ENCODE measurements around the gene PKIG. TPM values are rescaled to one million over a fixed set of nuclear protein-coding genes. Genes with fewer than 3 reads are reported as not detected.

PKIG gene
- total RNA-seq, 1 experiment from 2014 or later: 41.9 TPM

- Histone ChIP-seq H3K4me2 (no peak overlapping the region), H3K9me2 (ENCODE audit: insufficient read depth) (no peaks in the 10 kb centered on the region), H2AFZ (no peak overlapping the region), H3K79me2 (ENCODE audit: low read depth) (no peaks in the 10 kb centered on the region), H3K27ac (no peak overlapping the region), H3K4me1 (replicated peaks; ENCODE audit: insufficient read depth) (peaks cover 15% of the 10 kb centered on the region), H4K20me1 (ENCODE audit: insufficient read depth) (no peaks in the 10 kb centered on the region), H3K9me3 (ENCODE audit: insufficient read depth, low read depth) (no peaks in the 10 kb centered on the region), H3F3A (ENCODE audit: insufficient read depth, low read depth) (peaks cover 28% of the 10 kb centered on the region), H3K4me3 (no peak overlapping the region), H3K36me3 (ENCODE audit: low read depth) (no peaks in the 10 kb centered on the region), H3K27me3 (ENCODE audit: insufficient read depth, low read depth) (no peaks in the 10 kb centered on the region)
- ChIA-PET CTCF (no interaction called here), POLR2A (ENCODE audit: unreplicated experiment) (no interaction called here)
- no TSS peak for BruUV-seq (replicated peaks)
- intact Hi-C loops (cut with micrococcal nuclease; ENCODE audit: unreplicated experiment): no loop called here
- no peak for TF ChIP-seq CTCF (conservative IDR thresholded peaks at IDR 0.05)
- TF ChIP-seq EZH2 (IDR thresholded peaks at IDR 0.05; ENCODE audit: low read depth): no peak
- DNase-seq: no peak
These were observed 46.2 kb upstream of the PKIG start for GRCh38 chr20:44536175-44536574.

GRCh38 chr20:44537993-44538392, 44.4 kb upstream of the PKIG start:
- Histone ChIP-seq H2AFZ (no peak overlapping the region), H3K79me2 (ENCODE audit: low read depth) (no peaks in the 10 kb centered on the region), H3K4me2 (no peak overlapping the region), H3K27me3 (ENCODE audit: insufficient read depth, low read depth) (no peaks in the 10 kb centered on the region), H3K27ac (no peak overlapping the region), H3K9me3 (ENCODE audit: insufficient read depth, low read depth) (no peaks in the 10 kb centered on the region), H4K20me1 (ENCODE audit: insufficient read depth) (no peaks in the 10 kb centered on the region), H3K4me3 (no peak overlapping the region), H3F3A (ENCODE audit: insufficient read depth, low read depth) (peaks cover 17% of the 10 kb centered on the region), H3K4me1 (replicated peaks; ENCODE audit: insufficient read depth) (peaks cover 4% of the 10 kb centered on the region), H3K36me3 (ENCODE audit: low read depth) (no peaks in the 10 kb centered on the region), H3K9me2 (ENCODE audit: insufficient read depth) (no peaks in the 10 kb centered on the region)
- ChIA-PET POLR2A (ENCODE audit: unreplicated experiment) (interaction anchor here (0.6 to 0.7 kb wide), 3 partner anchors 16 to 61 kb away, joined by 6 to 12 read pairs (median 10); no protein-coding TSS in a partner anchor), CTCF (interaction anchor here (0.8 kb wide), 1 partner anchor 71 kb away, joined by 3 read pairs; no protein-coding TSS in a partner anchor)
- BruUV-seq (replicated peaks): no TSS peak
- no peak for DNase-seq
- no peak for TF ChIP-seq EZH2 (IDR thresholded peaks at IDR 0.05; ENCODE audit: low read depth)
- no peak for TF ChIP-seq CTCF (conservative IDR thresholded peaks at IDR 0.05)
- intact Hi-C loops (cut with micrococcal nuclease; ENCODE audit: unreplicated experiment): no loop called here

- no peaks in the 10 kb centered on the region for H3K9me2 ChIP-seq (ENCODE audit: insufficient read depth)
- H2AFZ ChIP-seq: no peak overlapping the region
- no peak for TF ChIP-seq EZH2 (IDR thresholded peaks at IDR 0.05; ENCODE audit: low read depth)
- TF ChIP-seq CTCF (conservative IDR thresholded peaks at IDR 0.05): no peak
- no peaks in the 10 kb centered on the region for H4K20me1 ChIP-seq (ENCODE audit: insufficient read depth)
- H3K4me3 ChIP-seq: no peak overlapping the region
- H3F3A ChIP-seq (ENCODE audit: insufficient read depth, low read depth): peaks cover 12% of the 10 kb centered on the region
- no peaks in the 10 kb centered on the region for H3K79me2 ChIP-seq (ENCODE audit: low read depth)
- BruUV-seq (replicated peaks): no TSS peak
- no peak overlapping the region for H3K27ac ChIP-seq
- no peaks in the 10 kb centered on the region for H3K36me3 ChIP-seq (ENCODE audit: low read depth)
- CTCF ChIA-PET: interaction anchor here (1.0 kb wide), 1 partner anchor 323 kb away, joined by 3 read pairs; no protein-coding TSS in a partner anchor
- no peaks in the 10 kb centered on the region for H3K4me1 ChIP-seq (replicated peaks; ENCODE audit: insufficient read depth)
- intact Hi-C loops (cut with micrococcal nuclease; ENCODE audit: unreplicated experiment): no loop called here
- DNase-seq: no peak
- POLR2A ChIA-PET (ENCODE audit: unreplicated experiment): no interaction called here
- no peak overlapping the region for H3K4me2 ChIP-seq
- no peaks in the 10 kb centered on the region for H3K9me3 ChIP-seq (ENCODE audit: insufficient read depth, low read depth)
- H3K27me3 ChIP-seq (ENCODE audit: insufficient read depth, low read depth): no peaks in the 10 kb centered on the region
These were observed 41.5 kb upstream of the PKIG start for GRCh38 chr20:44540834-44541233.
